ENCODE results near the gene KLHL6.

KLHL6 gene

GRCh38 chr3:183563536-183563874 lies 8.0 kb upstream of the KLHL6 start:
- DNase-seq = no peak

- no peak for DNase-seq
These were observed 5.1 kb upstream of the KLHL6 start for GRCh38 chr3:183560607-183561006.

- DNase-seq = no peak
These were observed 3.0 kb upstream of the KLHL6 start for GRCh38 chr3:183558495-183558894.

- no peak for DNase-seq
These were observed 1.2 kb upstream of the KLHL6 start for GRCh38 chr3:183556722-183557121.

- no peak for DNase-seq
These were observed 1.1 kb downstream of the KLHL6 start for GRCh38 chr3:183554377-183554776.

- DNase-seq = no peak
These were observed 2.0 kb downstream of the KLHL6 start for GRCh38 chr3:183553334-183554026.

- DNase-seq = no peak
These were observed 3.6 kb downstream of the KLHL6 start for GRCh38 chr3:183551930-183552329.

- DNase-seq = peak; percentile 78
These were observed 7.2 kb downstream of the KLHL6 start for GRCh38 chr3:183548262-183548769.

GRCh38 chr3:183546625-183547024 lies 8.9 kb downstream of the KLHL6 start:
- DNase-seq = no peak

- no peak for DNase-seq
These were observed 9.8 kb downstream of the KLHL6 start for GRCh38 chr3:183545708-183546107.

GRCh38 chr3:183542355-183542754 lies 13.2 kb downstream of the KLHL6 start:
- no peak for DNase-seq

- no peak for DNase-seq
These were observed 13.8 kb downstream of the KLHL6 start for GRCh38 chr3:183541738-183542137.

- DNase-seq = no peak
These were observed 14.3 kb downstream of the KLHL6 start for GRCh38 chr3:183541235-183541655.

GRCh38 chr3:183540501-183541234 lies 14.8 kb downstream of the KLHL6 start:
- no peak for DNase-seq

GRCh38 chr3:183539811-183540210 lies 15.7 kb downstream of the KLHL6 start:
- no peak for DNase-seq

GRCh38 chr3:183538486-183538885 lies 17.0 kb downstream of the KLHL6 start:
- DNase-seq = no peak

GRCh38 chr3:183537295-183537730 lies 18.2 kb downstream of the KLHL6 start:
- peak; percentile 38 for DNase-seq

GRCh38 chr3:183536238-183536880 lies 19.1 kb downstream of the KLHL6 start:
- no peak for DNase-seq

GRCh38 chr3:183534249-183534648 lies 21.3 kb downstream of the KLHL6 start:
- DNase-seq = no peak

- no peak for DNase-seq
These were observed 21.9 kb downstream of the KLHL6 start for GRCh38 chr3:183533412-183534132.

- no peak for DNase-seq
These were observed 22.7 kb downstream of the KLHL6 start for GRCh38 chr3:183532620-183533411.

GRCh38 chr3:183529717-183530116 lies 25.8 kb downstream of the KLHL6 start:
- DNase-seq = no peak
